ENCODE measurements around the gene VIT.

Gene VIT

DNA sequence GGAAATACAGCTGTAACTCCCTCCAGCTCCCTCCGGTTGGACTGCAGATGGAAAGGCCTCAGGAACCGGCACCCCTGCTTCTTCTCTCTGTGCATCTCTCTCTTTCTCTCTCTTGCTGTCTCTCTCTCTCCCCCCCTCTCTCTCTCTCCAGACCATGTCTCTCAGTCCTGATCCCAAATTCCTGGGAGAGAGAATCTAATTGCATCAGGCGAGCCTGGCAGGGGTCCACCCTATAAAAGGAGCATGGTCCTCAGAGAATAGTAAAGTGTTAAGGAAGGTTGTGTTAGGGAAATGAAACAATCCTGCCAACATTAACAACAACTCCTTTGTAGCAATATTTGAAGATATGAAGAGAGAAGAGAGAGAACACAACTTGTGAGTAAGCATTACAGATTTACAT lies 36.7 kb downstream of the VIT start:
- Histone ChIP-seq H3K4me3 (ENCODE audit: low read length in 2 of 2) (no peak overlapping the region), H3K27me3 (ENCODE audit: control insufficient read depth in 2 of 2, insufficient read depth in 2 of 2, low read length in 2 of 2) (no peaks in the 10 kb centered on the region), H3K9ac (ENCODE audit: low read depth in 1 of 2, low read length in 2 of 2) (no peak overlapping the region), H3K36me3 (ENCODE audit: control insufficient read depth in 2 of 2, insufficient read depth in 2 of 2, low read length in 2 of 2) (no peaks in the 10 kb centered on the region), H3K27ac (ENCODE audit: low read depth in 2 of 2, low read length in 2 of 2) (no peak overlapping the region), H3K9me3 (ENCODE audit: control insufficient read depth in 2 of 2, low read length in 2 of 2) (no peaks in the 10 kb centered on the region), H3K4me1 (ENCODE audit: control insufficient read depth in 2 of 2, insufficient read depth in 2 of 2, low read length in 2 of 2) (no peaks in the 10 kb centered on the region)

DNA sequence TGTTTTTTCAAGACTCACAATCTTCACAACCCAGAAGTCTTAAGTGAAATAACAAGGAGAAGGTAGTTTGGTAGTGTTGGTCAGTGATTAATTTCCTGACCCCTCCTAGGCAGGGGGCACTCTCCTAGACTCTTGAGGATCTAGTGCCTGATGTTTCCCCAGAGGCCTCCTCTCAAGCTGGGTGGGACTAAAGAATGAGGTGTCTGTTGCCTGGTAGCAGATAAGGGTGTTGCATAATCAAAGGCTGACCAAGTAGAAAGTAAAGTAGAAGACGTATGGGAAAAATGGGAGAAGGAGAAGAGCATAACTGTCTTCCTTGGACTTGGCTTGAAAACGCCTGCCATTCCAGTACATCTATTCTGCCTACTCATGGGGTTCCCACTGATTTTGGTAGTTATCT lies 37.8 kb downstream of the VIT start:
- no peaks in the 10 kb centered on the region for H3K36me3 ChIP-seq (ENCODE audit: control insufficient read depth in 2 of 2, insufficient read depth in 2 of 2, low read length in 2 of 2)
- no peaks in the 10 kb centered on the region for H3K9me3 ChIP-seq (ENCODE audit: control insufficient read depth in 2 of 2, low read length in 2 of 2)
- no peaks in the 10 kb centered on the region for H3K27me3 ChIP-seq (ENCODE audit: control insufficient read depth in 2 of 2, insufficient read depth in 2 of 2, low read length in 2 of 2)
- no peak overlapping the region for H3K9ac ChIP-seq (ENCODE audit: low read depth in 1 of 2, low read length in 2 of 2)
- no peak overlapping the region for H3K4me3 ChIP-seq (ENCODE audit: low read length in 2 of 2)
- no peak overlapping the region for H3K27ac ChIP-seq (ENCODE audit: low read depth in 2 of 2, low read length in 2 of 2)
- no peaks in the 10 kb centered on the region for H3K4me1 ChIP-seq (ENCODE audit: control insufficient read depth in 2 of 2, insufficient read depth in 2 of 2, low read length in 2 of 2)

DNA sequence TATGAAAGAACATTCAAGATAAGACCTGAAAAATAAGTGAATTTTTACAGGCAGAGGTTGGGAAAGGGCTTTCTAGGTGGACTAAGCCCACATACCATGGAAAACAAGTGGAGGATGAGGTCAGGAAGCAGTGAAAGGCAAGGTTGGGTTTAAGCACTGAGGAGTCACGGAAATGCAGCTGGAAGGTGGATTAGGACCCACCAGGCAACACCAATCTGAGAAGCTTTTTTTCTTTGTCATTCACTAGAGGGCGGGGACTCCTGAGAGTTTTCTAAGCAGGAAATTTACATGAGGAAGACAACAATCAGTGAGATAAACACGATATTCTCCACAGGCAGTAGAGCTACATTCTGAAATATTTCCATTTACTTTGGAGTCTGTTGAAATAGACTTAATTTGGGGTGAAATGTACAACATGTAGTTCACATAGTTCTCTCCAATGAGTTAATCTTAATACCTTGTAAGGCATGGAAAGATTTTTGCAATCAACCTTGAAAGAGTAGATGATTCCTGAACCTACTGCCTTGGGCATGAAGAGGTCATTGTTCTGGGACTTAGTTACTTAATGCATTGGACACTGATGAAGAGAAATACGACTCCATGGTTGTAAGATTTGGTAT lies 40.7 kb downstream of the VIT start:
- Histone ChIP-seq H3K27ac (ENCODE audit: low read depth in 2 of 2, low read length in 2 of 2) (no peak overlapping the region), H3K36me3 (ENCODE audit: control insufficient read depth in 2 of 2, insufficient read depth in 2 of 2, low read length in 2 of 2) (no peaks in the 10 kb centered on the region), H3K9ac (ENCODE audit: low read depth in 1 of 2, low read length in 2 of 2) (no peak overlapping the region), H3K4me3 (ENCODE audit: low read length in 2 of 2) (no peak overlapping the region), H3K9me3 (ENCODE audit: control insufficient read depth in 2 of 2, low read length in 2 of 2) (no peaks in the 10 kb centered on the region), H3K4me1 (ENCODE audit: control insufficient read depth in 2 of 2, insufficient read depth in 2 of 2, low read length in 2 of 2) (no peaks in the 10 kb centered on the region), H3K27me3 (ENCODE audit: control insufficient read depth in 2 of 2, insufficient read depth in 2 of 2, low read length in 2 of 2) (no peaks in the 10 kb centered on the region)

DNA sequence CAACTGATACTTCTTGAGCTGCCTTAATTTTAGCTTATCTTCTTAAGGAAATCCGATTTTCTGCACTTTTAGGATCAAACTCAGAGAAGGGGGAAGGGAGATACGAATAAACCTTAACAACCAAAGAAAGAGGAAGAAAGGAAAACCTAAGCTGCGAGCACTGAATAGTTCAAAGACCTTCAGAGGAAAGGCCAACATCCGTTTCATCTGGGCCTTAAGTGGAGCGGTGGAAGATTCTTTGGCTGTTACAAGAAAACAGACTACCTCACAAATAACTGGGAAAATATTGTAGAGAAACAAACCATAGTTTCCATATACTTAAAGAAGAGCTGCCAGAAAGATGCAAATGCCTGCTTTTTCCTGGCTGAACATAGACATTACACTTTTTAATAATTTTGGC lies 43.6 kb downstream of the VIT start:
- Histone ChIP-seq H3K27ac (ENCODE audit: low read depth in 2 of 2, low read length in 2 of 2) (no peak overlapping the region), H3K36me3 (ENCODE audit: control insufficient read depth in 2 of 2, insufficient read depth in 2 of 2, low read length in 2 of 2) (no peaks in the 10 kb centered on the region), H3K4me1 (ENCODE audit: control insufficient read depth in 2 of 2, insufficient read depth in 2 of 2, low read length in 2 of 2) (no peaks in the 10 kb centered on the region), H3K4me3 (ENCODE audit: low read length in 2 of 2) (no peak overlapping the region), H3K9me3 (ENCODE audit: control insufficient read depth in 2 of 2, low read length in 2 of 2) (no peaks in the 10 kb centered on the region), H3K9ac (ENCODE audit: low read depth in 1 of 2, low read length in 2 of 2) (no peak overlapping the region), H3K27me3 (ENCODE audit: control insufficient read depth in 2 of 2, insufficient read depth in 2 of 2, low read length in 2 of 2) (no peaks in the 10 kb centered on the region)

DNA sequence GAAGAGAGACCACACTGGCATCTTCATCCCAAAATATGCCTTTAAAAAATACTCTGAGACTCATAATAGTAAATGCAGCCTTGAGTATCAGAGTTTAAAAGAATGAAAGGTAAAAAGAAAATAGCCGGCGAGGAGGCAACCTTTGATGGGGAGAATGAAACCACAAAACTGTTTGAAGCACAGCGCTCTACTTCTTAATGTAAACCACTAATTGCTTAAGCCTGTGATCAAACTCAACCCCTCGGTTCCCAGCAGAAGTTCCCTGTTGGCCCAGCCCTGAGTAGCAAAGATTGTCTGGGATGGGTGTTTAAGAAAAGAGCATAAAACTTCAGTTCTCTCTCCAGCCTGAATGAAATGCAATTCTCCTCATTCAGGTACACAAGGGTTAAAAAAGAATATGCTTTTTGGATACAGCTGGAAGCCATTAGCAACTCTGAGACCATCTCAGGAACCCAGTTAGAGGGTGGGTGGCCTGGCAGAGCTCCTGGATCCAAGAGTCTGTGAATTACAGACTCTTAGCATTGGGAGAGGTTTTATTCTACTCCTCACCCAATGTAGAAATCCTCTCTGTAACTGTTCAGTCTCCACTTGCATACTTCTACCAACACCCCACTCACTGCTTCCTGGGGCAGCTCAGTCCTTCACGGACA lies 44.8 kb downstream of the VIT start:
- Histone ChIP-seq H3K9ac (ENCODE audit: low read depth in 1 of 2, low read length in 2 of 2) (no peak overlapping the region), H3K36me3 (ENCODE audit: control insufficient read depth in 2 of 2, insufficient read depth in 2 of 2, low read length in 2 of 2) (no peaks in the 10 kb centered on the region), H3K27ac (ENCODE audit: low read depth in 2 of 2, low read length in 2 of 2) (no peak overlapping the region), H3K4me3 (ENCODE audit: low read length in 2 of 2) (no peak overlapping the region), H3K9me3 (ENCODE audit: control insufficient read depth in 2 of 2, low read length in 2 of 2) (no peaks in the 10 kb centered on the region), H3K27me3 (ENCODE audit: control insufficient read depth in 2 of 2, insufficient read depth in 2 of 2, low read length in 2 of 2) (no peaks in the 10 kb centered on the region), H3K4me1 (ENCODE audit: control insufficient read depth in 2 of 2, insufficient read depth in 2 of 2, low read length in 2 of 2) (no peaks in the 10 kb centered on the region)

DNA sequence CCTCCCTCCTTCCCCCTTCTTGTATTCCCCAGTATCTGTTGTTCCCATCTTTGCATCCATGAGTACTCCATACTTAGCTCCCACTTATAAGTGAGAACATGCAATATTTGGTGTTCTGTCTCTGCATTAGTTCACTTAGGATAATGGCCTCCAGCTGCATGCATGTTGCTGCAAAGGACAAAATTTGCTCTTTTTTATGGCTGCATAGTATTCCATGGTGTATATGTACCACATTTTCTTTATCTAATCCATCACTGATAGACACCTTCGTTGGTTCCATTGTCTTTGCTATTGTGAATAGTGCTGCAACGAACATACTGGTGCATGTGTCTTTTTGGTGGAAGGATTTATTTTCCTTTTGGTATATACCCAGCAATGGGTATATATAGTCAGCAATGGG lies 47.4 kb downstream of the VIT start:
- Histone ChIP-seq H3K27ac (ENCODE audit: low read depth in 2 of 2, low read length in 2 of 2) (no peak overlapping the region), H3K9me3 (ENCODE audit: control insufficient read depth in 2 of 2, low read length in 2 of 2) (no peaks in the 10 kb centered on the region), H3K27me3 (ENCODE audit: control insufficient read depth in 2 of 2, insufficient read depth in 2 of 2, low read length in 2 of 2) (no peaks in the 10 kb centered on the region), H3K9ac (ENCODE audit: low read depth in 1 of 2, low read length in 2 of 2) (no peak overlapping the region), H3K4me3 (ENCODE audit: low read length in 2 of 2) (no peak overlapping the region), H3K4me1 (ENCODE audit: control insufficient read depth in 2 of 2, insufficient read depth in 2 of 2, low read length in 2 of 2) (no peaks in the 10 kb centered on the region), H3K36me3 (ENCODE audit: control insufficient read depth in 2 of 2, insufficient read depth in 2 of 2, low read length in 2 of 2) (no peaks in the 10 kb centered on the region)

DNA sequence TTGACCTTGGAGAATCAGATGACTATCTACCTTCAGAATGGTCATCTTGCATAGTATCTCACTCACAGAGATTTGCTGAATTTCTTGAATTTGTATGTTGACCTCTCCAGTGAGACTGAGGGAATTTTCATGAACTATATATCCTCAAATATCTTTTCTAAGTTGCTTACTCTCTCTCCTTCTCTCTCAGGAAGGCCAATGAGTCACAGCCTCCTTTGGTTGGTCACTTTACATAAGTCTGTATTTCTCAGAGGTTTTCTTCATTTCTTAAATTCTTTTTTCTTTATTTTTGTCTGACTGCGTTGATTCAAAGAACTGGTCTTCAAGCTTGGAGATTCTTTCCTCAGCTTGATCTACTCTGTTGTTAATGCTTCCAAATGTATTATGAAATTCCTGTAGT lies 51.7 kb downstream of the VIT start:
- no peaks in the 10 kb centered on the region for H3K36me3 ChIP-seq (ENCODE audit: control insufficient read depth in 2 of 2, insufficient read depth in 2 of 2, low read length in 2 of 2)
- H3K9me3 ChIP-seq (ENCODE audit: control insufficient read depth in 2 of 2, low read length in 2 of 2) = no peaks in the 10 kb centered on the region
- H3K4me1 ChIP-seq (ENCODE audit: control insufficient read depth in 2 of 2, insufficient read depth in 2 of 2, low read length in 2 of 2) = no peaks in the 10 kb centered on the region
- H3K4me3 ChIP-seq (ENCODE audit: low read length in 2 of 2) = no peak overlapping the region
- H3K9ac ChIP-seq (ENCODE audit: low read depth in 1 of 2, low read length in 2 of 2) = no peak overlapping the region
- no peaks in the 10 kb centered on the region for H3K27me3 ChIP-seq (ENCODE audit: control insufficient read depth in 2 of 2, insufficient read depth in 2 of 2, low read length in 2 of 2)
- no peak overlapping the region for H3K27ac ChIP-seq (ENCODE audit: low read depth in 2 of 2, low read length in 2 of 2)

DNA sequence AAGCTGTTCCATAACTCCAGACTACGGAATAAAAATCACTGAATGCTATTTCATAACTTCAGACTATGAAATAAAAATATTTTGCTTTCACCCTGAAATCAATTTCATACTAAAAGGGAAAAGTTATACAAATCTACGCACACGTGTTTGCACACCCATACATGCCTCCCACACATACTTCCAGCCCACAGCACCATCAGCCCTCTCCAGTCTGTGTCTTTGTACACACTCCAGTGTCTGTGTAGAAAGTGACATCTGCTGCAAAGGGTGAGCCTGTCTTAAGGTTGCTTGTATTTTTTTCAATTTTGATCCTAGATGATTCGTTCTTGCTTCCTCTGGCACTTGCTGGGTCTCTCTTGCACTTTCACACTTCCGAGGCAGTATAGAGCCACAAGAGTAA lies 53.6 kb downstream of the VIT start:
- Histone ChIP-seq H3K9me3 (ENCODE audit: control insufficient read depth in 2 of 2, low read length in 2 of 2) (no peaks in the 10 kb centered on the region), H3K27ac (ENCODE audit: low read depth in 2 of 2, low read length in 2 of 2) (no peak overlapping the region)

DNA sequence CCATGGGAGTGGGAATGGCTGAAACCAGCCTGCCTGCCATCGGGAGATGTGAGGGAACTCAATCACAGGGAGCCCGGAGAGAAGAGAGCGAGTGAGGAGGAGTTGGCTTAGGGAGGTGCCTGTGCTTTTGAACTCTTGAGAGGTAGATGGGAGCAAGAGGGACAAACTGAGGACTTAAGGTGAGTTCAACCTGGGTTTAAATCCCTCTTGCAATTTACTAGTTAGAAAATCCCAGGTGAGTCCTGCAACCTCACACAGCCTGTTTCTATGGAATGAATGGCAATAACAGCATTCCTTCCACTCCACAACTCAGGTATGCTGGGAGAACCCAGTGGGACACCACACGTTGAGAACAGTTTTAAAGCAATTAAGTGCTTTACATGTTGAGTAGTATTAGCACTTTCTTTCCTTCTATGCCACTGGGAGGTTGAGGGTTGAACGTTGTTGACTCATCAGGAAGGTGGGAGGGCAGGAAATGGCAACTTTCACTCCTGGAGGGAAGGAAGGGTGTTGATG lies 57.3 kb downstream of the VIT start:
- Histone ChIP-seq H3K27ac (ENCODE audit: low read depth in 2 of 2, low read length in 2 of 2) (no peak overlapping the region), H3K36me3 (ENCODE audit: control insufficient read depth in 2 of 2, insufficient read depth in 2 of 2, low read length in 2 of 2) (no peaks in the 10 kb centered on the region), H3K4me3 (ENCODE audit: low read length in 2 of 2) (no peak overlapping the region), H3K4me1 (ENCODE audit: control insufficient read depth in 2 of 2, insufficient read depth in 2 of 2, low read length in 2 of 2) (no peaks in the 10 kb centered on the region), H3K9me3 (ENCODE audit: control insufficient read depth in 2 of 2, low read length in 2 of 2) (no peaks in the 10 kb centered on the region), H3K27me3 (ENCODE audit: control insufficient read depth in 2 of 2, insufficient read depth in 2 of 2, low read length in 2 of 2) (no peaks in the 10 kb centered on the region), H3K9ac (ENCODE audit: low read depth in 1 of 2, low read length in 2 of 2) (no peak overlapping the region)

More for the DNA sequence above, 53.6 kb downstream of the VIT start:
- H3K27me3 ChIP-seq (ENCODE audit: control insufficient read depth in 2 of 2, insufficient read depth in 2 of 2, low read length in 2 of 2) = no peaks in the 10 kb centered on the region
- H3K9ac ChIP-seq (ENCODE audit: low read depth in 1 of 2, low read length in 2 of 2) = no peak overlapping the region
- H3K4me1 ChIP-seq (ENCODE audit: control insufficient read depth in 2 of 2, insufficient read depth in 2 of 2, low read length in 2 of 2) = no peaks in the 10 kb centered on the region
- H3K4me3 ChIP-seq (ENCODE audit: low read length in 2 of 2) = no peak overlapping the region
- H3K36me3 ChIP-seq (ENCODE audit: control insufficient read depth in 2 of 2, insufficient read depth in 2 of 2, low read length in 2 of 2) = no peaks in the 10 kb centered on the region

DNA sequence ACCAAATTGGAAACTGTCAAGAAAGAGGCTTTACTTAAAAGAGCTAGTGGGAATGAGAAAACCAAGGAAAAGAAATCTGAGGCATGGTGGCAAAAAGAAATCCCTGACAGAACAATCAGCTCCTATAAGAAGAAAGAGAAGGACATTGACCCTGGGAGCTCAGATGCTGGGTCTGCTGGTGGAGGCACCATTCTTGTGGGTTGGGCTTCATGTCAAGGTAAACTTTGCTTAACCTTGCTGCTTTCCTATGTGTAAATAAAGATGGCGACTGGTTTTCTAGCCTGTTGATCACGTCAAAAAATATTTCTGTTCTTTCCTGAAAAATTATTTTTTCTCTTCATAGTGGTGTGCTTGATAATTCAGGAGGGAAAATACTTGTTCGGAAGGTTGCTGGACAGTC lies 58.1 kb downstream of the VIT start:
- Histone ChIP-seq H3K27me3 (ENCODE audit: control insufficient read depth in 2 of 2, insufficient read depth in 2 of 2, low read length in 2 of 2) (no peaks in the 10 kb centered on the region), H3K36me3 (ENCODE audit: control insufficient read depth in 2 of 2, insufficient read depth in 2 of 2, low read length in 2 of 2) (no peaks in the 10 kb centered on the region), H3K27ac (ENCODE audit: low read depth in 2 of 2, low read length in 2 of 2) (no peak overlapping the region), H3K4me1 (ENCODE audit: control insufficient read depth in 2 of 2, insufficient read depth in 2 of 2, low read length in 2 of 2) (no peaks in the 10 kb centered on the region), H3K9me3 (ENCODE audit: control insufficient read depth in 2 of 2, low read length in 2 of 2) (no peaks in the 10 kb centered on the region), H3K9ac (ENCODE audit: low read depth in 1 of 2, low read length in 2 of 2) (no peak overlapping the region), H3K4me3 (ENCODE audit: low read length in 2 of 2) (no peak overlapping the region)
